NCI-H526 treated with DMSO at 0.1 percent for 48 hours (cell line): ENCODE results near the gene ALDH6A1.
A peak's percentile ranks its signal among the peaks of the same experiment; 100 is the strongest.

ENCODE experiments used
- DNase-seq: peaks from one replicate; lab custom pipeline; 2025; lab: John Stamatoyannopoulos, UW

The ALDH6A1 gene

GRCh38 chr14:74049876-74050495 is 34.3 kb downstream of the ALDH6A1 start:
- DNase-seq = no peak

GRCh38 chr14:74048281-74048680 is 36.0 kb downstream of the ALDH6A1 start:
- no peak for DNase-seq

- DNase-seq = no peak
Measured at GRCh38 chr14:74045522-74045921, 38.7 kb downstream of the ALDH6A1 start.

- DNase-seq = no peak
Measured at GRCh38 chr14:74042296-74042695, 42.0 kb downstream of the ALDH6A1 start.

- DNase-seq = peak; percentile 37
Measured at GRCh38 chr14:74038020-74038859, 46.0 kb downstream of the ALDH6A1 start.

GRCh38 chr14:74035556-74035955 is 48.7 kb downstream of the ALDH6A1 start:
- no peak for DNase-seq

GRCh38 chr14:74034572-74034971 is 49.7 kb downstream of the ALDH6A1 start:
- no peak for DNase-seq

- no peak for DNase-seq
Measured at GRCh38 chr14:74029136-74029535, 55.1 kb downstream of the ALDH6A1 start.

- DNase-seq = no peak
Measured at GRCh38 chr14:74022346-74022745, 61.9 kb downstream of the ALDH6A1 start.

GRCh38 chr14:74019408-74020137 is 64.7 kb downstream of the ALDH6A1 start:
- no peak for DNase-seq

- DNase-seq = peak; percentile 75
Measured at GRCh38 chr14:74018586-74019407, 65.5 kb downstream of the ALDH6A1 start, which contains the start of the genes BBOF1 and ENTPD5. TSS of gene BBOF1 (plus strand) at chr14:74019349. CDS start at chr14:74019479, 130 bp downstream. TSS of gene ENTPD5 (minus strand) at chr14:74019288. CDS start at chr14:73988102, 31,186 bp downstream.

- no peak for DNase-seq
Measured at GRCh38 chr14:74018174-74018585, 66.1 kb downstream of the ALDH6A1 start.

- DNase-seq = no peak
Measured at GRCh38 chr14:74015963-74016362, 68.3 kb downstream of the ALDH6A1 start.

- no peak for DNase-seq
Measured at GRCh38 chr14:74015176-74015575, 69.1 kb downstream of the ALDH6A1 start.

GRCh38 chr14:74014299-74014698 is 70.0 kb downstream of the ALDH6A1 start:
- DNase-seq = no peak

- no peak for DNase-seq
Measured at GRCh38 chr14:74008843-74009499, 75.3 kb downstream of the ALDH6A1 start.
